Upper lobe of left lung (tissue), 6 donors: Measurements from ENCODE around the gene ELOVL5. TPM values are rescaled to one million over a fixed set of nuclear protein-coding genes. Genes with fewer than 3 reads are reported as not detected.

Experiments used
- ATAC-seq, 2 donors: fragments of 200-7000 bp; cut with Tn5 transposase; one replicate each; pipeline ENCODE4 v1.9.1; 2022; ENCODE audit warnings: mild to moderate bottlenecking in 2 of 2, moderate library complexity in 2 of 2; ENCODE audit not compliant: low FRiP score in 2 of 2
- DNase-seq, 2 donors: peaks; one replicate each; pipeline ENCODE4 v3.0.0-alpha.2; 2019 to 2020
- H3K27ac ChIP-seq, 4 donors: fragments of 200-600 bp; sonication (generic); one replicate each; pipeline ENCODE4 v1.5.1; 2016 to 2019
- H3K27me3 ChIP-seq, 4 donors: fragments of 200-600 bp; sonication (generic); one replicate each; pipeline ENCODE4 v1.5.1; 2017 to 2019
- H3K36me3 ChIP-seq, 4 donors: fragments of 200-600 bp; sonication (generic); one replicate each; pipeline ENCODE4 v1.5.1; 2016 to 2019
- H3K4me1 ChIP-seq, 4 donors: fragments of 200-600 bp; sonication (generic); one replicate each; pipeline ENCODE4 v1.5.1; 2018 to 2019
- H3K4me3 ChIP-seq, 4 donors: fragments of 200-600 bp; sonication (generic); one replicate each; pipeline ENCODE4 v1.5.1; 2017 to 2019; ENCODE audit warnings: mild to moderate bottlenecking in 2 of 4, moderate library complexity in 1 of 4
- H3K9me3 ChIP-seq, 4 donors: fragments of 200-600 bp; sonication (generic); one replicate each; pipeline ENCODE4 v1.5.1; 2018 to 2019
- CTCF ChIP-seq, 6 experiments: fragments of 450-650 bp in 4 of 6; fragments of 200-600 bp in 2 of 6; sonication (generic) in 2 of 6; IDR thresholded peaks; one replicate each; pipeline ENCODE4 v1.5.1; 2016 to 2019; ENCODE audit warnings: antibody characterized with exemption in 6 of 6
- EP300 ChIP-seq, 4 donors: sonication (generic); formaldehyde crosslinking; IDR thresholded peaks; one replicate each; pipeline ENCODE4 v1.5.1; 2017; ENCODE audit warnings: antibody characterized with exemption in 4 of 4, control low read depth in 2 of 4
- POLR2A ChIP-seq, 4 donors: fragments of 450-650 bp; IDR thresholded peaks; one replicate each; pipeline ENCODE4 v1.5.1; 2016 to 2017; ENCODE audit warnings: antibody characterized with exemption in 4 of 4, mild to moderate bottlenecking in 2 of 4
- POLR2AphosphoS5 ChIP-seq, 2 donors: sonication (generic); formaldehyde crosslinking; IDR thresholded peaks; one replicate each; pipeline ENCODE4 v1.5.1; 2017; ENCODE audit warnings: antibody characterized with exemption in 2 of 2
- WGBS, 2 donors: methylation state at CpG; one replicate each; pipeline ENCODE4 v1.1.5; 2017 to 2018; 5-methylcytosine and 5-hydroxymethylcytosine counted together
- total RNA-seq, 6 donors: library from RNA; depleted of rRNA in 4 of 6; stranded (reverse); fragments of >200 nt in 4 of 6; gene quantifications; one replicate each; pipeline versions ENCODE4 v1.1.0 to v1.2.1, GENCODE V29; 2016 to 2021
- donor health status: DM: no; HTN: no; CAD: no; lungs with moderate emphysema.
- donor health status: DM: no; HTN: yes; CAD: no; lungs with severe emphysema.

Gene ELOVL5
- 100 to 1,000 TPM in 2 of 6 donors, 10 to 100 TPM in 4; 67.1 to 132 (median 81.2) TPM for total RNA-seq

GRCh38 chr6:53348371-53349208, at the start of gene ELOVL5:
Gene ELOVL5 (minus strand): TSS chr6:53348950. CDS start chr6:53295699, 53,251 bp downstream.
- DNase-seq (peak; percentile 99 to 100), ATAC-seq (peak; percentile 90 to 95)
- H3K4me3 ChIP-seq: peak within 1 kb of the TSS; percentile 70 to 94 (median 78)
- H3K36me3 ChIP-seq: no peaks in the 10 kb centered on the region
- peak within 1 kb of the TSS; percentile 96 to 99 (median 98) for H3K27ac ChIP-seq
- WGBS, 2 donors: 0 to 1% methylated on average over 28 to 41 of the region's 101 CpGs
- H3K27me3 ChIP-seq: no peaks in the 10 kb centered on the region
- TF ChIP-seq POLR2AphosphoS5 (IDR thresholded peaks at IDR 0.05): peak; percentile 84 to 96
- TF ChIP-seq EP300 (IDR thresholded peaks at IDR 0.05): peak in 1 of 4 donors; percentile 73
- peak; percentile 39 to 93 (median 86) for TF ChIP-seq POLR2A (IDR thresholded peaks at IDR 0.05)
- peak in 1 of 6 experiments; percentile 18 for TF ChIP-seq CTCF (IDR thresholded peaks at IDR 0.05)
- peaks cover 8 to 29% (median 15%) of the 10 kb centered on the region in 4 donors for H3K4me1 ChIP-seq
- H3K9me3 ChIP-seq: no peaks in the 10 kb centered on the region

GRCh38 chr6:53397283-53397682, 48.5 kb upstream of the ELOVL5 start:
- ATAC-seq: no peak
- Histone ChIP-seq H3K27me3 (no peaks in the 10 kb centered on the region), H3K4me3 (no peak overlapping the region), H3K4me1 (no peaks in the 10 kb centered on the region), H3K9me3 (no peaks in the 10 kb centered on the region), H3K36me3 (no peaks in the 10 kb centered on the region), H3K27ac (no peak overlapping the region)
- WGBS, 2 donors: 51 to 60% methylated on average over 3 of the region's 3 CpGs
- no peak for DNase-seq
- TF ChIP-seq POLR2AphosphoS5 (IDR thresholded peaks at IDR 0.05) (no peak), POLR2A (IDR thresholded peaks at IDR 0.05) (no peak), EP300 (IDR thresholded peaks at IDR 0.05) (no peak), CTCF (IDR thresholded peaks at IDR 0.05) (no peak)

GRCh38 chr6:53395986-53396385, 47.2 kb upstream of the ELOVL5 start:
- Histone ChIP-seq H3K4me3 (no peak overlapping the region), H3K27ac (no peak overlapping the region), H3K4me1 (no peaks in the 10 kb centered on the region), H3K9me3 (no peaks in the 10 kb centered on the region), H3K36me3 (no peaks in the 10 kb centered on the region), H3K27me3 (no peaks in the 10 kb centered on the region)
- ATAC-seq: no peak
- DNase-seq: no peak
- TF ChIP-seq EP300 (IDR thresholded peaks at IDR 0.05) (no peak), POLR2A (IDR thresholded peaks at IDR 0.05) (no peak), CTCF (IDR thresholded peaks at IDR 0.05) (no peak), POLR2AphosphoS5 (IDR thresholded peaks at IDR 0.05) (no peak)

GRCh38 chr6:53394704-53395103, 46.0 kb upstream of the ELOVL5 start:
- DNase-seq (no peak), ATAC-seq (no peak)
- Histone ChIP-seq H3K9me3 (no peaks in the 10 kb centered on the region), H3K27ac (no peak overlapping the region), H3K4me1 (no peaks in the 10 kb centered on the region), H3K36me3 (no peaks in the 10 kb centered on the region), H3K4me3 (no peak overlapping the region), H3K27me3 (no peaks in the 10 kb centered on the region)
- WGBS, 2 donors: 92% methylated on average over 3 of the region's 3 CpGs
- TF ChIP-seq POLR2AphosphoS5 (IDR thresholded peaks at IDR 0.05) (no peak), EP300 (IDR thresholded peaks at IDR 0.05) (no peak), POLR2A (IDR thresholded peaks at IDR 0.05) (no peak), CTCF (IDR thresholded peaks at IDR 0.05) (no peak)
